ENCODE data around the gene CPSF4L.

Gene CPSF4L

DNA sequence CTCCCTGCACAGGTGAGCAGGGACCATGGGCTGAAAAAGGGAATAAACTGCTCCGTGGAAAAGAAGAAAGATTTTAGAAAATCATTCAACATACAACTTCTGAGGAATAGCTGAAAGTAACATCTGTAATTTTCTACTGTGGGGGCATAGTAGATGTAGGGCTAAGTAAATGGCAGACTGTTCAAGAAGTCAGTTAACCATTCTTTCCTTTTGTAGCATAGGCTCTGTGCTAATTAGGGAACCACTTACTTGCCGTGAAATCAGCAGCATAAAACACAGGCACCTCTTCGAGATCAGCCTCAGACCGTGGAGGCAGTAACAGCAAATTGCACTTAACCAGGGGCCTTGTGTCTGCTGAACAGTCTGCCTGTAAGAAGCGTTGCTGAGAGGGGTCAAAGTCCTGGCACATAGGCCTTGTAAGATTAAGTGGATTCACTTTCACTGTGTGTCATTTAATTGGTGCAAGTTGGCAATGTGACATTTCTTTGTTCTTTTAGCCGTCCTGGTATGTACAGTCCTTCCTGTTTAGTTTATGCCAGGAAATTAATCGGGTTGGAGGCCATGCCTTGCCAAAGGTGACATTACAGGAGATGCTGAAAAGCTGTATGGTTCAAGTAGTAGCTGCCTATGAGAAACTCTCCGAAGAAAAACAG lies 58.4 kb downstream of the CPSF4L start:
- H3K36me3 ChIP-seq (ENCODE audit: control insufficient read depth, insufficient read depth, low read length) = peaks cover 53% of the 10 kb centered on the region
- H3K4me3 ChIP-seq (replicated peaks; ENCODE audit: low read depth, low read length) = no peak overlapping the region
- TF ChIP-seq, protein P1, sequence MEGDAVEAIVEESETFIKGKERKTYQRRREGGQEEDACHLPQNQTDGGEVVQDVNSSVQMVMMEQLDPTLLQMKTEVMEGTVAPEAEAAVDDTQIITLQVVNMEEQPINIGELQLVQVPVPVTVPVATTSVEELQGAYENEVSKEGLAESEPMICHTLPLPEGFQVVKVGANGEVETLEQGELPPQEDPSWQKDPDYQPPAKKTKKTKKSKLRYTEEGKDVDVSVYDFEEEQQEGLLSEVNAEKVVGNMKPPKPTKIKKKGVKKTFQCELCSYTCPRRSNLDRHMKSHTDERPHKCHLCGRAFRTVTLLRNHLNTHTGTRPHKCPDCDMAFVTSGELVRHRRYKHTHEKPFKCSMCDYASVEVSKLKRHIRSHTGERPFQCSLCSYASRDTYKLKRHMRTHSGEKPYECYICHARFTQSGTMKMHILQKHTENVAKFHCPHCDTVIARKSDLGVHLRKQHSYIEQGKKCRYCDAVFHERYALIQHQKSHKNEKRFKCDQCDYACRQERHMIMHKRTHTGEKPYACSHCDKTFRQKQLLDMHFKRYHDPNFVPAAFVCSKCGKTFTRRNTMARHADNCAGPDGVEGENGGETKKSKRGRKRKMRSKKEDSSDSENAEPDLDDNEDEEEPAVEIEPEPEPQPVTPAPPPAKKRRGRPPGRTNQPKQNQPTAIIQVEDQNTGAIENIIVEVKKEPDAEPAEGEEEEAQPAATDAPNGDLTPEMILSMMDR (IDR thresholded peaks at IDR 0.05; ENCODE audit: insufficient read depth, low read length, poor library complexity, severe bottlenecking) = no peak
- DNase-seq (ENCODE audit: extremely low read depth, insufficient read length) = no peak
- H3K27me3 ChIP-seq (replicated peaks; ENCODE audit: control insufficient read depth, insufficient read depth, low read length) = no peaks in the 10 kb centered on the region

DNA sequence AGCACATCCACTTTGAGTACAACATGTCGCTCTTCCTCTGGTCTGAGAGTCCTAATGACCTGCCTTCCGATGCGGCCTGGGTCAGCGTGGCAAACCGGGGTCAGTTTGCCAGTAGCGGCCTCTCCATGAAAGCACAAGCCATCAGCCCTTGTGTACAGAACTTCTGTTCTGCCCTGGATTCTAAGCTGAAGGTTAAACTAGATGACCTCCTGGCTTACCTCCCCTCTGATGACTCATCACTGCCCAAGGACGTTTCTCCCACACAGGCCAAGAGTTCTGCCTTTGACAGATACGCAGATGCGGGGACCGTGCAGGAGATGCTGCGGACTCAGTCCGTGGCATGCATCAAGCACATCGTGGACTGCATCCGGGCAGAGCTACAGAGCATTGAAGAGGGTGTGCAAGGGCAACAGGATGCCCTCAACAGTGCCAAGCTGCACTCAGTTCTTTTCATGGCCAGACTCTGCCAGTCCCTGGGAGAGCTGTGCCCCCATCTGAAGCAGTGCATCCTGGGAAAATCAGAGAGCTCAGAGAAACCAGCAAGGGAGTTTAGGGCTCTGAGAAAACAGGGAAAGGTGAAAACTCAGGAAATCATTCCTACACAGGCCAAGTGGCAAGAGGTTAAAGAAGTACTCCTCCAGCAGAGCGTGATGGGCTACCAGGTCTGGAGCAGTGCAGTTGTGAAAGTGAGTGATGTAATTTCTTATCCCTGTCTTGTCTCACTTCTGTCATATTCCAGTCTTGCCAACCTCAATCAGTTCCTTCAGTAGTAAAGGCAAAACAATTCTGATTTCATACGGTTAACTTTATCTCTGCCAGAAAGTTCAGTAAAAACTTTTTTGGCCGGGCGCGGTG lies 60.2 kb downstream of the CPSF4L start:
- H3K36me3 ChIP-seq (ENCODE audit: control insufficient read depth, insufficient read depth, low read length) = peaks cover 52% of the 10 kb centered on the region
- no peak overlapping the region for H3K4me3 ChIP-seq (replicated peaks; ENCODE audit: low read depth, low read length)
- TF ChIP-seq, protein P1 (IDR thresholded peaks at IDR 0.05; ENCODE audit: insufficient read depth, low read length, poor library complexity, severe bottlenecking) = no peak
- H3K27me3 ChIP-seq (replicated peaks; ENCODE audit: control insufficient read depth, insufficient read depth, low read length) = no peaks in the 10 kb centered on the region
- no peak for DNase-seq (ENCODE audit: extremely low read depth, insufficient read length)

DNA sequence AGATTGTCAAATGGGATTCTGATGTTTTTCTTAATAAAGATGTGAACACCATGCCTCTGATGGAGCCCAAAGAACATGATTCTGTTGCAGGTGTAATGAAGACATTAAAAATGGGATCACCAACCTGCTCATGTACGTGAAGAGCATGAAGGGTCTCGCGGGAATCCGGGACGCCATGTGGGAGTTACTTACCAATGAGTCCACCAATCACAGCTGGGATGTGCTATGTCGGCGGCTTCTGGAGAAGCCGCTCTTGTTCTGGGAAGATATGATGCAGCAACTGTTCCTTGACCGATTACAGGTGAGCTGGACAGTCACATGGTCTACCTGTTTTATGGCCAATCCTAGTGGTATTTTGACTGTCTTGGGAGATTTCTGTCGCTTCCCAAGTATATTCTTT lies 61.2 kb downstream of the CPSF4L start:
- H3K27me3 ChIP-seq (replicated peaks; ENCODE audit: control insufficient read depth, insufficient read depth, low read length) = no peaks in the 10 kb centered on the region
- no peak for DNase-seq (ENCODE audit: extremely low read depth, insufficient read length)
- TF ChIP-seq, protein P1 (IDR thresholded peaks at IDR 0.05; ENCODE audit: insufficient read depth, low read length, poor library complexity, severe bottlenecking) = no peak
- H3K4me3 ChIP-seq (replicated peaks; ENCODE audit: low read depth, low read length) = no peak overlapping the region
- H3K36me3 ChIP-seq (ENCODE audit: control insufficient read depth, insufficient read depth, low read length) = peaks cover 46% of the 10 kb centered on the region

DNA sequence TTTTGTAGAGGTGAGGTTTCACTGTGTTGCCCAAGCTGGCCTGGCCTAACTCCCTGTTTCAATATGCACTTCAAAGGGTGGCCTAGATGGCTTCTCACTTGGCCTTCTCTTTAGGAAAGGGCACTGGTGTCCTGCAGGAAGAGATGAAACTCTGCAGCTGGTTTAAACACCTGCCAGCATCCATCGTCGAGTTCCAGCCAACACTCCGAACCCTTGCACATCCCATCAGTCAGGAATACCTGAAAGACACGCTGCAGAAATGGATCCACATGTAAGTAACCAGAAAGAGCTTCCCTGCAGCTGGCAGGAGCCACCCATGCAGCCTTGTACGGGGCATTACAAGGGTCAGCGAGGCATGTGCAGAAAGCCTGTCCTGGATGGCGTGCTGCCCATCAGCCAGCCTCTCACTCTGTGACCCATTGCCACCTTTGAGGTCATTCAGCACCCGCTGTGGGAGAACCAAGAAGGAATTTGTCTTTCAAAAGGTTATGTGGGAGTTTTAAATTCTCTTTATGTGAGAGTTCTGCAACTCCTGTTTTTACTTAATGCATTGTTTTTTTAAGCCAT lies 61.8 kb downstream of the CPSF4L start:
- Histone ChIP-seq H3K27me3 (replicated peaks; ENCODE audit: control insufficient read depth, insufficient read depth, low read length) (no peaks in the 10 kb centered on the region), H3K4me3 (replicated peaks; ENCODE audit: low read depth, low read length) (no peak overlapping the region), H3K36me3 (ENCODE audit: control insufficient read depth, insufficient read depth, low read length) (peaks cover 43% of the 10 kb centered on the region)
- TF ChIP-seq, protein P1 (IDR thresholded peaks at IDR 0.05; ENCODE audit: insufficient read depth, low read length, poor library complexity, severe bottlenecking) = no peak
- DNase-seq (ENCODE audit: extremely low read depth, insufficient read length) = no peak

DNA sequence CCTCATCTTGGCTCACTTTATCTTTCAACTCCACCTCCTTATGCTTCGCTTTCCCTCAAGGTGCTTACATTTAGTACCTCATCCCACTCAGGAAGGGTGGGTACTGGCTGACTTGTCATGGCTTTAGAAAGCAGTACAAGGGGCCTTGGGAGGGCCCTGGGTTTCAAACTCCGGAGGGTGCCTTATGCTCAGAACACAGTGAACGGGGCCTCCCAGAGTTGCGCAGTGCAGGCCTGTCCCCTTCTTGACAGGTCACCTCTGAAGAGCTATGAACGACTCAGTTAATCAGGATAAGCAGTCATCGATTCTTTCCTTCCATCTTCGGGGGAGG lies 62.8 kb downstream of the CPSF4L start:
- Histone ChIP-seq H3K36me3 (ENCODE audit: control insufficient read depth, insufficient read depth, low read length) (peaks cover 40% of the 10 kb centered on the region), H3K27me3 (replicated peaks; ENCODE audit: control insufficient read depth, insufficient read depth, low read length) (no peaks in the 10 kb centered on the region), H3K4me3 (replicated peaks; ENCODE audit: low read depth, low read length) (no peak overlapping the region)
- DNase-seq (ENCODE audit: extremely low read depth, insufficient read length) = no peak
- TF ChIP-seq, protein P1 (IDR thresholded peaks at IDR 0.05; ENCODE audit: insufficient read depth, low read length, poor library complexity, severe bottlenecking) = no peak
